Prostate gland (tissue), 2 donors: ENCODE data around the gene ELP1. TPM values are rescaled to one million over a fixed set of nuclear protein-coding genes. Genes with fewer than 3 reads are reported as not detected.
"Not testable (repeated sequence)": the region's sequence is repeated elsewhere in the genome, so short reads cannot be mapped to it uniquely, and the experiment has no call there.

ENCODE experiments used
- DNase-seq: peaks from one replicate; pipeline ENCODE4 v3.0.0-alpha.2; 2019; ENCODE audit warnings: low spot score
- H3K27ac ChIP-seq, 2 donors: fragments of 200-600 bp; sonication (generic); 2 replicates each; pipeline ENCODE4 v1.5.1; 2017 to 2019
- H3K27me3 ChIP-seq: fragments of 200-600 bp; sonication (generic); replicated peaks from 2 replicates; pipeline ENCODE4 v1.5.1; 2019; ENCODE audit not compliant: insufficient read depth
- H3K36me3 ChIP-seq, 2 donors: fragments of 200-600 bp; sonication (generic); 1 replicate in 1 of 2; 2 replicates in 1 of 2; pipeline versions ENCODE4 v1.5.1 to v1.8.1; 2017 to 2019
- H3K4me1 ChIP-seq: fragments of 200-600 bp; sonication (generic); replicated peaks from 2 replicates; pipeline ENCODE4 v1.5.1; 2019
- H3K4me3 ChIP-seq, 2 donors: fragments of 200-600 bp; sonication (generic); 2 replicates each; pipeline ENCODE4 v1.5.1; 2017 to 2019
- H3K9me3 ChIP-seq: fragments of 200-600 bp; sonication (generic); 2 replicates; pipeline ENCODE4 v1.5.1; 2017
- POLR2A ChIP-seq: fragments of 450-650 bp; IDR thresholded peaks from one replicate; pipeline ENCODE4 v1.6.1; 2016; ENCODE audit warnings: antibody characterized with exemption, mild to moderate bottlenecking
- POLR2AphosphoS5 ChIP-seq: sonication (generic); formaldehyde crosslinking; IDR thresholded peaks from one replicate; pipeline ENCODE4 v1.6.1; 2017; ENCODE audit warnings: antibody characterized with exemption
- WGBS: methylation state at CpG from one replicate; pipeline ENCODE4 v1.1.5; 2018; 5-methylcytosine and 5-hydroxymethylcytosine counted together
- intact Hi-C: fragments of 100-400 bp; cut with DNase I; formaldehyde crosslinking; loops from one replicate; pipeline ENCODE4 v1.14.2; 2022
- total RNA-seq, 2 donors: library from RNA; depleted of rRNA; stranded (reverse); fragments of >200 nt; gene quantifications; one replicate each; pipeline ENCODE4 v1.1.0, GENCODE V29; 2016
- TF ChIP-seq, protein P1 (sequence below), 4 experiments: fragments of 200-600 bp in 2 of 4; fragments of 450-650 bp in 2 of 4; sonication (generic) in 2 of 4; IDR thresholded peaks; 1 replicate in 3 of 4; 2 replicates in 1 of 4; pipeline ENCODE4 v1.5.1; 2016 to 2019; ENCODE audit warnings: antibody characterized with exemption in 4 of 4, mild to moderate bottlenecking in 2 of 4, moderate library complexity in 2 of 4

The ELP1 gene
- total RNA-seq, 2 donors from 2014 or later: 18.4 to 30.3 TPM

DNA sequence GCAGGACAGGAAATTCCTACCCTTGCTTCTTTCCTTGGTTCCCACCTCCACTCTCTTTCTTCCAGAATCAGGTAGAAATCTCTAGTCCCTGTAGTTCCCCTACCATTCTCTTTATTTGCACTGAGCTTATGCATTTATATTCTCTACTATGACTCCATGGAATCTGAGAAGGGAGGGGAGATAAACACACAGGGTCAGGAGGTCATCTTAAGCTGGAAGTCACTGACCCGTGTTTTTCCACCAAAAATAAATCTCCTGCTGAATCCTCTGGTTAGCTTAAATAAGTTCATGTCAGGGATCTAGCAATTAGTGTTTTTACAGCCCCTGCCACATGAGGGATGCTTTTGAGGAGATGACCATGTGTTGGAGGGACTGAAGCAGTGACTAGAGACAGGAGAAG, 81.8 kb downstream of the ELP1 start:
- WGBS: 37% methylated on average over 1 of the region's 1 CpG
- Histone ChIP-seq H3K9me3 (no peaks in the 10 kb centered on the region), H3K4me3 (no peak overlapping the region), H3K27ac (no peak overlapping the region), H3K27me3 (no peaks in the 10 kb centered on the region), H3K4me1 (no peaks in the 10 kb centered on the region), H3K36me3 (no peaks in the 10 kb centered on the region)
- intact Hi-C loops: no loop called here
- TF ChIP-seq POLR2AphosphoS5 (no peak), POLR2A (no peak)
- TF ChIP-seq, protein P1, sequence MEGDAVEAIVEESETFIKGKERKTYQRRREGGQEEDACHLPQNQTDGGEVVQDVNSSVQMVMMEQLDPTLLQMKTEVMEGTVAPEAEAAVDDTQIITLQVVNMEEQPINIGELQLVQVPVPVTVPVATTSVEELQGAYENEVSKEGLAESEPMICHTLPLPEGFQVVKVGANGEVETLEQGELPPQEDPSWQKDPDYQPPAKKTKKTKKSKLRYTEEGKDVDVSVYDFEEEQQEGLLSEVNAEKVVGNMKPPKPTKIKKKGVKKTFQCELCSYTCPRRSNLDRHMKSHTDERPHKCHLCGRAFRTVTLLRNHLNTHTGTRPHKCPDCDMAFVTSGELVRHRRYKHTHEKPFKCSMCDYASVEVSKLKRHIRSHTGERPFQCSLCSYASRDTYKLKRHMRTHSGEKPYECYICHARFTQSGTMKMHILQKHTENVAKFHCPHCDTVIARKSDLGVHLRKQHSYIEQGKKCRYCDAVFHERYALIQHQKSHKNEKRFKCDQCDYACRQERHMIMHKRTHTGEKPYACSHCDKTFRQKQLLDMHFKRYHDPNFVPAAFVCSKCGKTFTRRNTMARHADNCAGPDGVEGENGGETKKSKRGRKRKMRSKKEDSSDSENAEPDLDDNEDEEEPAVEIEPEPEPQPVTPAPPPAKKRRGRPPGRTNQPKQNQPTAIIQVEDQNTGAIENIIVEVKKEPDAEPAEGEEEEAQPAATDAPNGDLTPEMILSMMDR (IDR thresholded peaks at IDR 0.05): no peak
- no peak for DNase-seq

GRCh38 chr9:108851138-108851537, 82.8 kb downstream of the ELP1 start:
- Histone ChIP-seq H3K9me3 (no peaks in the 10 kb centered on the region), H3K27me3 (no peaks in the 10 kb centered on the region), H3K36me3 (no peaks in the 10 kb centered on the region), H3K27ac (no peak overlapping the region), H3K4me3 (no peak overlapping the region), H3K4me1 (no peaks in the 10 kb centered on the region)
- TF ChIP-seq POLR2A: no peak
- intact Hi-C loops: no loop called here
- 83% methylated on average over 3 of the region's 3 CpGs for WGBS
- DNase-seq: no peak

GRCh38 chr9:108850293-108850897, 83.5 kb downstream of the ELP1 start:
- no peak for DNase-seq

DNA sequence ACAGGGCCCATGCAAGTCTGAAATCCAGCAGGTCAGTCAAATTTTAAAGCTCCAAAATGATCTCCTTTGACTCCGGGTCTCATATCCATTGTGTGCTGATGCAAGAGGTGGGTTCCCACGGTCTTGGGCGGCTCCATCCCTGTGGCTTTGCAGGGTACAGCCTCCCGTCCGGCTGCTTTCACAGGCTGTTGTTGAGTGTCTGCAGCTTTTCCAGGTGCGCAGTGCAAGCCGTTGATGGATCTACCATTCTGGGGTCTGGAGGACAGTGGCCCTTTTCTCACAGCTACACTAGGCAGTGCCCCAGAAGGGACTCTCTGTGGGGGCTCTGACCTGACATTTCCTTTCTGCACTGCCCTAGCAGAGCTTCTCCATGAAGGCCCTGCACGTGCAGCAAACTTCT, 85.6 kb downstream of the ELP1 start:
- DNase-seq, H3K27ac ChIP-seq, H3K4me1 ChIP-seq, intact Hi-C loops, H3K9me3 ChIP-seq, H3K27me3 ChIP-seq, H3K36me3 ChIP-seq, H3K4me3 ChIP-seq: not testable (repeated sequence)
- 77% methylated on average over 8 of the region's 8 CpGs for WGBS

More at GRCh38 chr9:108850293-108850897, 83.5 kb downstream of the ELP1 start:
- no peak overlapping the region for H3K27ac ChIP-seq
- no peaks in the 10 kb centered on the region for H3K4me1 ChIP-seq
- H3K27me3 ChIP-seq: no peaks in the 10 kb centered on the region
- H3K9me3 ChIP-seq: no peaks in the 10 kb centered on the region
- WGBS: 95% methylated on average over 3 of the region's 3 CpGs
- no peak for TF ChIP-seq POLR2AphosphoS5
- no peak for TF ChIP-seq POLR2A
- TF ChIP-seq, protein P1 (IDR thresholded peaks at IDR 0.05): no peak
- intact Hi-C loops: no loop called here
- no peaks in the 10 kb centered on the region for H3K36me3 ChIP-seq
- no peak overlapping the region for H3K4me3 ChIP-seq

DNA sequence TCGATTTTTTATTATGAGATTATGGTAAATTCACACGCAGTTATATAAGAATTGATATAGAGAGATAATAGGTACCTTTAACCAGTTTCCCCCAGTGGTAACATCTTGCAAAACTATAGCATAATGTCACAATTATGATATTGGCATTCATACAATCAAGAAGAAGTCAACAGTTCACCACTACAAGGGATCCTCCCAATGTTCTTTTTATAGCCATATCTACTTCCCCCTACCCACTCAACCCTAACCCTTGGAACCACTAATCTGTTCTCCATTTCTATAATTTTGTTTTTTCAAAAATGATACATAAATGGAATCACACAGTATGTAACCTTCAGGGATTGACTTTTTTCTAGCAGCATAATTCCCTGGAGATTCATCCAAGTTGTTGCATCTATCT, 88.0 kb downstream of the ELP1 start:
- DNase-seq: no peak
- no peaks in the 10 kb centered on the region for H3K4me1 ChIP-seq
- intact Hi-C loops: no loop called here
- no peaks in the 10 kb centered on the region for H3K9me3 ChIP-seq
- no peaks in the 10 kb centered on the region for H3K36me3 ChIP-seq
- H3K27ac ChIP-seq: no peak overlapping the region
- H3K4me3 ChIP-seq: no peak overlapping the region
- TF ChIP-seq, protein P1 (IDR thresholded peaks at IDR 0.05): no peak
- TF ChIP-seq POLR2A (no peak), POLR2AphosphoS5 (no peak)
- no peaks in the 10 kb centered on the region for H3K27me3 ChIP-seq
- 95% methylated on average over 2 of the region's 2 CpGs for WGBS

- no peaks in the 10 kb centered on the region for H3K4me1 ChIP-seq
- intact Hi-C loops: no loop called here
- H3K36me3 ChIP-seq: no peaks in the 10 kb centered on the region
- no peaks in the 10 kb centered on the region for H3K9me3 ChIP-seq
- TF ChIP-seq, protein P1 (IDR thresholded peaks at IDR 0.05): no peak
- no peak overlapping the region for H3K4me3 ChIP-seq
- WGBS: 44% methylated on average over 5 of the region's 5 CpGs
- no peak for DNase-seq
- no peaks in the 10 kb centered on the region for H3K27me3 ChIP-seq
- no peak overlapping the region for H3K27ac ChIP-seq
Observed at GRCh38 chr9:108845507-108845906, 88.4 kb downstream of the ELP1 start.
